Measurements from ENCODE around the gene LGALS1.

LGALS1 gene

DNA sequence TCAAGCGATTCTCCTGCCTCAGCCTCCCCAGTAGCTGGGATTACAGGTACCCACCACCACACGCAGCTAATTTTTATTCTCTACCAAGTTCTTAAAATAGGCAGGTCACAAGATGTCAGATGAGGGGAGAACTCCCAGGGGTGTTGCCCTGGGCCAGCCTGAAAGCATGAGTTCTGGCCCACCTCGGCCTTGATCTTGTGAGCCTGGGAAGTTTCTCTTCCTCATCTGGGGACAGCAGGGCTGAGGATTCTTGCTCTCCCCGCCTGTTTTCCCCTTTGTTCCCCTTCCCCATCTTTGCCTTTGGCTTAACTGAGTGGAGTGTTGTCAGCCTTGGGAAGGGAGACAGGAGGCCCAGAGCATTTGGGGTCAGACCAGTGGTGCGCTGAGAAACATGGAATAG, 13.4 kb upstream of the LGALS1 start:
- no peak for DNase-seq (ENCODE audit: low read depth)

DNA sequence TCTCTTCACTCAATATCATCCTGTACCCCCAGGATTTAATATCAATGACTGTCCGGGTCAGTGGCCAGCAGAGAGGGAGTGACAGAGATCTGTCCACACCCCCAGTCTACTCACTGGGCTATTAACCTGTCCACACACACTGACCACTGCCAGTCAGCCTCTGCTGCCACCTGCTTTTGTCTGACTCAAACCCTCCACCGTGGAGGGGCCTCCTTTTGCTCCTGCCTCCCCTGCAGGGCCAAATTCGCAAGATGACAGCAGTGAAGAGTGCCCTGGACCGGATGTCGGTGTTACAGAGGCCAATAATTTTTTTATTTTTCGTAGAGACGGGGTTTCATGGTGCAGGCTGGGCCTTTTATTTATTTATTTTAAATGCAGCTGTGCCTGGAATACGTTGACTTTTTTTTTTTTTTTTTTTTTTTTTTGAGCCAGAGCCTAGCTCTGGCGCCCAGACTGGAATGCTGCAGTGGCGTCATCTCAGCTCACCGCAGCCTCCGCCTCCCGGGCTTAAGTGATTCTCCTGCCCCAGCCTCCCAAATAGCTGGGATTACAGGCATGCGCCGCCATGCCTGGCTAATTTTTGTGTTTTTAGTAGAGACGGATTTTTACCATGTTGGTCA, 11.8 kb upstream of the LGALS1 start:
- peak; percentile 75 for DNase-seq (ENCODE audit: low read depth)

DNA sequence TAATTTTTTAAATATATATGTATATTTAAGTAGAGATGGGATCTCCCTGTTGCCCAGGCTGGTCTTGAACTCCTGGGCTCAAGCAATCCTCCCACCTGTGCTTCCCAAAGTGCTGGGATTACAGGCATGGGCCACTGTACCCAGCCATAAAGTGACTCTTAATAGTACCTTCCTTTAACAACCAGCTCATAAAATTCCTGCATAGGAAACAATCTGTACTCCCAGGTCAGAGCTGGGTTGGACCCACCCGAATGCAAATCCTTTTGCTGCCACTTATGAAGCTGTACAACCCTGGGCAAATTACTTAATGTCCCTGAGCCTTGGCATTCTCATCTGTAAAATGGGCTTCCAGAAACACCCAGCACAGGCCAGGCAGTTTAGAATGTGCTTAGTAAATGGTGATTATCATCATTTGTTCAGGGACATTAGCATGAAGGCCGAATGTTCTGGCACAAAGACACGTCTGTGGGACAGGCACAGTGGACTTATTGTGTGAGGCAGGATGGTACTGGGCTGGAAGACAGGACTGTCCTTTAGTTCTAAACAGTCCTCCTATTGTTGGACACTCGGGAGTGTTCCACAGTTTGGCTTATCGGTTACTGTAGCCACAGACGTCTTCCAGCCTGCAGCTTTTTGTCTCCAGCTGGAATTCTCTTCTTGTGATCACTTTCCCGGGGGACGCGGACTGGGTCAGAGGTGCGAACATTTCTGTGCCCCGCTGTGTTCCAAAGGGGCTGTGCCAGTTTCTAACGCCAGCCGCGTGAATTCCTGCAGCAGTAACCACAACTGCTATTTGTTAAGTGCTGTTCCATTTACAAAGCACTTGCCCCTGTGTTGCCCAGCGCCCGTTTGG, 11.0 kb upstream of the LGALS1 start:
- DNase-seq (ENCODE audit: low read depth) = no peak

DNA sequence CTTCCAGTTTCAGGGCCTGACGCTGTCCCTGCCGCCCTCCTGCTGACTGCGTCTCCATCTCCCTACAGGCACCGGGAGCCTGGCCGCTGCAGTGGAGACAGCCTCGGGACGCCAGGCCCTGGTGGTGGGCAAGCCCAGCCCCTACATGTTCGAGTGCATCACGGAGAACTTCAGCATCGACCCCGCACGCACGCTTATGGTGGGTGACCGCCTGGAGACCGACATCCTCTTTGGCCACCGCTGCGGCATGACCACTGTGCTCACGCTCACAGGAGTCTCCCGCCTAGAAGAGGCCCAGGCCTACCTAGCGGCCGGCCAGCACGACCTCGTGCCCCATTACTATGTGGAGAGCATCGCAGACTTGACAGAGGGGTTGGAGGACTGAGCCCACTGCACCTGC, 9.9 kb upstream of the LGALS1 start:
- DNase-seq (ENCODE audit: low read depth) = no peak

DNA sequence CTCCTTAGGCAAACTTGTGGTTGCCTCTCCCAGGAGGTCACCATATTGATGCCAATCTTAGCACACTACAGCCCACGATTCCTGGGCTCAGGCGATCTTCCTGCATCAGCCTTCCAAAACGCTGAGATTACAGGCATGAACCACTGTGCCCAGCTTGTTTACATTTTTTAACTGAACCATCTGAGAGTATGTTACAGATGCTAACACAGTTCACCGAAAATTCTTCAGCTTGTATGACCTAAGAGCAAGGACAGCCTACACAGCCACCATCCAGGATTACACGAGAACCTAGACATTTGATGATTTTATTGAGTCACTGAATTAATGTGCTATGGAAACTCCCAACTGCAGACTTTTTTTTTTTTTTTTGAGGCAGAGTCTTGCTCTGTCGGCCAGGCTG, 5.8 kb upstream of the LGALS1 start:
- DNase-seq (ENCODE audit: low read depth) = peak; percentile 78

DNA sequence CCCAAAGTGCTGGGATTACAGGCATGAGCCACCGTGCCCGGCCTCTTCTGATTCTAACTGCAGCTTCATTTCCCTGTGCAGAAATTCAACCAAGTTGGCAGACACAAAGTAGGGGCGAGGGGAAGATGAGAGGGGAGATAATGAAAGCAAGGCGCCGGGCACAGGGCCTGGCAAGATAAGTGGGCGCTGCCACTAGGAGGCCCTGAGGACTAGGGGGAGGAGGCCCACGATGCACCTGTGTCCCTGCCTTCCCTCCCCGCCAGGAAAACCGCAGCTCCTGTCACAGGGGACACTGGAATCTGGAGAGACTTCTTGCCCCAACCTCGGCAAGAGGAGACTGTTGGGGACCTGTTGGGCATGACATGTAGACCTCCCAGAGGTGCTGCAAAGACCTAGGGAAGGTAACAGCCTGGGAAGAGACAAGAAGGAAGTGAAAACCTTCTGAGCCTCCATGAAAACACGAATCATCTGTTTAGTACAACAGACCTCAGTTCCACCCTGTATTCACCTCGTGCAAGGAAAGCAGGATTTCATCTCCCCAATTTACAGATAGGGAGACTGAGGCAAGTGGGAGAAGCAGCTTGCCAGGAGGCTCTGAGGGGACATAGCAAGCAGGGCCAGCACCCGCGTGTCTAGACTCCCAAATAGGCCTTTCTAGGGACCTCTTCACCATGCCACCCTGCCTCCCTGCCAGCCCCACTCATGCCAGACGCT, 3.1 kb upstream of the LGALS1 start:
- DNase-seq (ENCODE audit: low read depth) = no peak

DNA sequence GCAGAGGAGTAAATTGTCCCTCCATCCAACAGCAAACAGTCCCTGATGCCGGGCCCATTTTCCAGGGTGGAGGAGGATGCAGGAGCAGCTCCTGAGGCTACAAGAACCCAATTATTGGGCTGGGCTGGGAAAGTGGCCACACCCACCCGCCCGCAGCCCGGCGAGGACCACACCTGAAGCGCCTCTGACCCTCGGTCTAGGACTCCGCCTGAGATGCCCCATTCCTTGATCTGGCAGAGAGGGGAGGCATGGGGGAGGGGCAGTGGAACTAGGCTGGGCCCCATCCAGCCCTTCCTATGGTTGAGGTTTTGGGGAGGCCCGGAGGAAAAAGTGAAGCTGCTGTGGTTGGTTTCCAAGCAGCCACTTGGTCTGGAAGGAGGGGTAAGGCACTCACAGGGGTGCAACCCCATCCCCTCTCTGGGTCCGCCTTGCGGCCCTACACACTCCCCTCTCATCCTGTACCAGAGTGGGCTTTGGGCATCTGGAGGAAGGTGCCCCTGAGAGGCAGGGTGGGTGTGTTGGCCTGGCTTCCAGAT, 2.4 kb upstream of the LGALS1 start:
- DNase-seq (ENCODE audit: low read depth) = no peak

DNA sequence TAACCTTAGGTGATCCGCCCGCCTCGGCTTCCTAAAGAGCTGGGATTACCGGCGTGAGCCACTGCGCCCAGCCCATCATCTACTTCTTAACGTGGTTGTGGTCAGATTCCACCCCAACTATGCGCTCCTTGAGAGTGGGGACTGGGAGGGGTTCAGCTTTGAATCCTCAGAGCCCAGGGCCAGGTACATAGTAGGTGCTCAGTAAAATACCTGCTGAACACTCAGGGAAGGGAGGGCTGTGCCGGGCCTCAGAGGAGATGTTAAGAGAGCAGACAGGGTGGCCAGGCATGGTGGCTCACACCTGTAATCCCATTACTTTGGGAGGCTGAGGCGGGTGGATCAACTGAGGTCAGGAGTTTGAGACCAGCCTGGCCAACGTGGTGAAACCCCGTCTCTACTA, 1.2 kb upstream of the LGALS1 start:
- no peak for DNase-seq (ENCODE audit: low read depth)

DNA sequence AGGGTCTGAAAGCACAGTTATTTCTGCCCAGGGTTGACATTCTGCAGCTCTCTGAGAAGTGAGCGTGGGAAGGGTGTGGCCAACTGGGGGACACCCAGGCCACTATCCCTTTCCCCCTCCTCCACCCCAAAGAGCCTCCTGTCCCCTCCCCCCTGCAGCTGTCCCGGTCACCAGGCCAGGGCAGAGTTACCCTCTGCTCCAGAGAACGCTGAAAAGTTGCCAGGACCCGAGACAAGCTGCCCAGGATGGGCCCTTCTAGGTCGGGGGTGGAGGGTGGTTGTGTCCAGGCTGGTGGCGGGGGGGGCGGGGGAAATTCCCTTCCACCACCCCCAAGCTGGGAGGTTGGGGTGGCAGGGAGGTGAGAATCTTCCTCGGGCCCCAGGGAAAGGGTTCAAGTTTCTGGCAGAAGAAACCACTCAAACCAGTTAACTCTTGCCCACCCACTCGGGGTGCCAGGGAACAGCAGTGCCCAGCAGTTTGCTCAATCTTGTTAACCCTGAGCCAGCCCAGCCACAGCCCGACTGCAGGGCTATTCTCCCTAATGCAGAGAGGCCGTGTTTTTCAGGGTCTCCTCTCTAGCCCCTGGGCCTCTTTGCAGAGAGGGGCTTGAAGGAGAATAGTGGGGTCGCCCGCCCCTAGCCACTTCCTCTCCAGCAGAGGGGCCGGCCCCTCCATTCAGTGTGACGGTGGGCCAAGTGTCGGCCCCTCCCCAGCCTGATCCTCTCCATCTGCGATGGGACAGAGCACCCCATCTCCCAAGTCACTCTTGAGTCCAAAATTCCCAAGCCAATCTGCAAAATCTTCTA, 697 bp downstream of the LGALS1 start:
- DNase-seq (ENCODE audit: low read depth) = peak; percentile 47

DNA sequence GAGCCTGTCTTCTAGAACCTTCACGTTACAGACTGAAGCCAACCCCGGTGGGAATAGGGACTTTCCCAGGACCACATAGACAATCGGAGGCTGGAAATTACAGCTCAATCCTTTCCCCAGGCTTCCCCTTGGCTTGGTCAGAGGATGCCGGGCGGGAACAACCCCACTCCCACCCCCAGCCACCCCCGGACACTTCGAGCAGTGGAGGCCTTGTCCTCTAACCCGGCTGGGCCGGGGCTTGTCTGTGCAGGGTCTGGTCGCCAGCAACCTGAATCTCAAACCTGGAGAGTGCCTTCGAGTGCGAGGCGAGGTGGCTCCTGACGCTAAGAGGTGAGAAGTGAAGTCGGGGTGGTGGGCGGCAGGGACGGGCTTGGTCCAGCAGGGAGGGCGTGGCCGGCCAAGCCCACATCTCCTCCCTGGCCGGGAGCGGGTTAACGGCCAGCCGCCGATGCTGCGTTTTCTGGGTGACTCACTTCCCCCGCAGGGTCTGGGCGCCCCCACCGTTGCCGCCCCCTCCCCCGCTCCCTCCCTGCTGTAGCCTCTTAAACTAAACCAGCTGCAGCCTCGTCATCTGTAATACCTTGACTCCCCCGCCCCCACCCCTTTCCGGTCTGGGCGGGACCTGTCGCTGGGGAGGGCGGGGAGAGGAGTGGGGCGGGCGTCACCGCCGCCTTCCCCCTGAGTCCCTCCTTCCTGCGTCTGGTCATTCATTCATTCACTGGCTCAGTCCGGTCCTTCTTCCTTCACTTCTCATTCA, 1.5 kb downstream of the LGALS1 start:
- DNase-seq (ENCODE audit: low read depth) = peak; percentile 99

DNA sequence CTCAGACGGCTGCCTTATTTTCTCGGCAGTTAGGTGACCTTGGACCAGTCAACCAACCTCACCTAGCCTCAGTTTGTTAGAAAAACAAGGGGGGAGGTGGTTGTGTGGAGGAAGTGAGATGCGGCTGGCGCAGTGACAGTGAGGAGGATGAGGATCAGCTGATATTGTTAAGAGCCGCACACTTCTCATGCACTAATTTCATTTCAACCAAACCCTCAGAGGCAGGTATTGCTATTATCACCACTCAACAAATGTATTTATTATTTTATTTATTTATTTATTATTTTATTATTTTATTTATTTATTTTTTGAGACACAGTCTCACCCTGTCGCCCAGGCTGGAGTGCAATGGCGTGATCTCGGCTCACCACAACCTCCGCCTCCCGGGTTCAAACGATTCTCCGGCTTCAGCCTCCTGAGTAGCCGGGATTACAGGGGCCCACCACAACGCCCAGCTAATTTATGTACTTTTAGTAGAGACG, 2.1 kb downstream of the LGALS1 start:
- DNase-seq (ENCODE audit: low read depth) = no peak

DNA sequence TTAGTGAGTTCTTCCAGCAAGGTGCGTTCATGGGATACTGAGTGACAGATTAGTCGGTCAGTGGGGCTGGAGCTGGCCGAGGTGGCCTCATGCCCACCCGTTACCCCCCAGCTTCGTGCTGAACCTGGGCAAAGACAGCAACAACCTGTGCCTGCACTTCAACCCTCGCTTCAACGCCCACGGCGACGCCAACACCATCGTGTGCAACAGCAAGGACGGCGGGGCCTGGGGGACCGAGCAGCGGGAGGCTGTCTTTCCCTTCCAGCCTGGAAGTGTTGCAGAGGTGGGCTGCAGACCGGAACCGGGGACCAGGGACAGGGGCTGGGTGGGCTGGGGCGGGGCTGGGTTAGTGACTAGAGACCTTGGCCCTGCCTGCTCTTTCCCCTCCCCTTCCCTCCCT, 2.9 kb downstream of the LGALS1 start:
- no peak for DNase-seq (ENCODE audit: low read depth)

DNA sequence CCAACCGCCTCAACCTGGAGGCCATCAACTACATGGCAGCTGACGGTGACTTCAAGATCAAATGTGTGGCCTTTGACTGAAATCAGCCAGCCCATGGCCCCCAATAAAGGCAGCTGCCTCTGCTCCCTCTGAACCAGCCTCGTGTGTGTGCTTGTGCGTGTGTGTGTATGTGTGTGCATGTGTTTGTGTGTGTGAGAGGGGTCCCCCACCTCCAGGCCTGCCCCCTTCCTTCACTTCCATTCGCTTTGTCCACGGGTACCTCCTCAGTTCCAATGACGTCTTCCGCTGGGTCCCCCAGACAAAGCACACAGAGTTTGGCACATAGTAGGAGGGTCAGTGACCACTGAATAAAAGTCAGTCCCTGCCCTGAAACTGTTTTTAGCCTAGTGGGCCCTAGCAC, 4.2 kb downstream of the LGALS1 start:
- DNase-seq (ENCODE audit: low read depth) = no peak

DNA sequence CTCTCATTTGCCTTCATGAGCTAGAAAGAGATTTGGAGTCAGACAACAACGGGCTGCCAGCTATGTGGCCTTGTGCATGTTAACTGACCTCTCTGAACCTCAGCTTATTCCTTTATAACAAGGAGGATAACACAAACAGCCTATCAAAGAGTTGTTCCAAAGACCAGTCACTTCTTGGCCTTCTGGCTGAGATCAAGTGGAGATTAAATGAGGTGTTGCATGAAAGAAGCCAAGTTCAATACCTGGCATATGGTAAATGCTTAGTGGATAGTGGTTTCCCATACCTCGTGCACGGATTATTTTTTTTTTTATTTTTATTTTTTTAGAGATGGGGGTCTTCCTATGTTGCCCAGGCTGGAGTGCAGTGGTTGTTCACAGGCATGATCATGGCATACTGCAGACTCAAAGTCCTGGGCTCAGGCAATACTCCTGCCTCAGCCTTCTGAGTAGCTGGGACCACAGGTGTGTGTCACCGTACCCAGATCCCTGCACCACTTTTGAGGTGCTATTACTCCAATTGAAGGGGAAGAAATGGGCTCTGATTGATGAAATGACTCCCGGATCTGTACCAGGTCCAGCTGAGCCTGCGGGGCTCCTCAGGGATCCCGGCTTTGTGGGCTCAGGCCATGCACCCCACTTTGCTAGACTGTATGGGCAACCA, 4.9 kb downstream of the LGALS1 start:
- DNase-seq (ENCODE audit: low read depth) = peak; percentile 36

DNA sequence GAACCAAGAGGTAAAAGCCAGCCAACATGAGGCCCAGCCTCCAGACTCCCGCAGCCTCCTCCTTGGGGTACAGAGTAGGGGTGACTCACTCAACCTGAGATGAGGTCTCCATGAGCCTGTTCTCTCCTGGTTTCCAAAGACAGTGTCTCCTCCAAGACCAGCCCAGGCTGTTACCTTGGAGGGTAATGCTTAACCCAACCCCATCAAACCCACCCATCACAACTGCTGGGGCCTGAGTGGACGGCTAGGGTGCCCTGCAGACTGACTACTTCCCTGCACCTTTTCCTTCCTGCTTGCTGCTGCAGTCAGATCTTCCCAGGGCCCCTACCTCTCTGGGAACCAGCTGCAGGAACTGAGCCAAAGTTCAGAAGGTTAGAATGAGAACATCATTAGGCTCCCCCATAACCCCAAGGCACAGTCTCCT, 5.6 kb downstream of the LGALS1 start:
- DNase-seq (ENCODE audit: low read depth) = peak; percentile 66

DNA sequence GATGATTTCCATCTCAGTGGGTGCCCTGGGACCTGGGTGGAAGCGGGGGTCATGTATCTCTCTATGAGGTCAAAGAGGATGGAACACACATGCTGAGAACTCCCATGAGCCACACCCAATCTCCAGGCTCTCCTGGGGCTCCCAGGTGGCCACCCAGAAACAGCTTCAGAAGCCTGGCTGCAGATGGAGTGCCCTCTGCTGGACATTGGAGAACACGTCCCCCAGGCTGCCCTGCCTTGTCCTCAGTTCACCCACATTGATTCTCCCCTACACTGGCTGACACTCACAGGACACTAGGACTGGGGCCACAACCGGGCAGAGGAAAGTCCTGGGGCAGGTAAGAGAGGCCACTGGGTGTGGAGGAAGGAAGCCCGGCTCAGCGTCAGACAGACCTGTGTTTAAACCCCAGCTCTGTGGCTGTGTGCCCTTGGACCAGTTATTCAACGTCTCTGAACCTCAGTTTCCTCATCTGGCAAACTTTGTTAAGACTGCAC, 6.2 kb downstream of the LGALS1 start:
- peak; percentile 84 for DNase-seq (ENCODE audit: low read depth)

DNA sequence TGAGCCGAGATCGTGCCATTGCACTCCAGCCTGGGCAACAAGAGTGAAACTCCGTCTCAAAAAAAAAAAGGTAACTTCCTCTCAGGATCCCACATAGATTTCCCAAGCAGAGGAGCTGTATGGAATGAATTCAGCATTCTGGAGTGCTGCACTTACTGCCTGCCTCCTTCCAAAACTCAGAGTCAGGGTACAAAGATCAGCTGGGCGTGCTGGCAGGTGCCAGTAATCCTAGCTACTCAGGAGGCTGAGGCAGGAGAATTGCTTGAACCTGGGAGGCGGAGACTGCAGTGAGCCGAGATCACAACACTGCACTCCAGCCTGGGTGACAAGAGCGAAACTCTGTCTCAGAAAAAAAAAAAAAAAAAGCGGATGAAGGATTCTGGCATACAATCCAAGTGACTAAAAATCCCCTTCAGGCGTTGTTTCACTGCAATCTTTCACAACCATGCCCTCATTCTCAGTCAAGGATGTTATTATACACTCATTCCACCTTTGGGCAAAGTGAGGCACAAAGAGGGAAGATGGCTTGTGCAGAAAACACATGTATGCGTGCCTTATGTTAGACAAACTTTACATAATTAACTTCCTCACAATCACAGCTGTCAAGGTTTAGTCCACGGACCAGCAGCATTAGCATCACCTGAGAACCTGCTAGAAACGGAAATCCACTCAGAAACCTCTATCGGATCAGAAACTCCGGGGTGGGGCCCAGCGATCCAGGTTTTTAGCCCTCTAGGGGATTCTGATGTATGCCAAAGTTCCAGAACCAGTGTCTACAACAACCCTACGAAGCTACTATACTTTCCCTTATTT, 9.6 kb downstream of the LGALS1 start:
- peak; percentile 29 for DNase-seq (ENCODE audit: low read depth)

DNA sequence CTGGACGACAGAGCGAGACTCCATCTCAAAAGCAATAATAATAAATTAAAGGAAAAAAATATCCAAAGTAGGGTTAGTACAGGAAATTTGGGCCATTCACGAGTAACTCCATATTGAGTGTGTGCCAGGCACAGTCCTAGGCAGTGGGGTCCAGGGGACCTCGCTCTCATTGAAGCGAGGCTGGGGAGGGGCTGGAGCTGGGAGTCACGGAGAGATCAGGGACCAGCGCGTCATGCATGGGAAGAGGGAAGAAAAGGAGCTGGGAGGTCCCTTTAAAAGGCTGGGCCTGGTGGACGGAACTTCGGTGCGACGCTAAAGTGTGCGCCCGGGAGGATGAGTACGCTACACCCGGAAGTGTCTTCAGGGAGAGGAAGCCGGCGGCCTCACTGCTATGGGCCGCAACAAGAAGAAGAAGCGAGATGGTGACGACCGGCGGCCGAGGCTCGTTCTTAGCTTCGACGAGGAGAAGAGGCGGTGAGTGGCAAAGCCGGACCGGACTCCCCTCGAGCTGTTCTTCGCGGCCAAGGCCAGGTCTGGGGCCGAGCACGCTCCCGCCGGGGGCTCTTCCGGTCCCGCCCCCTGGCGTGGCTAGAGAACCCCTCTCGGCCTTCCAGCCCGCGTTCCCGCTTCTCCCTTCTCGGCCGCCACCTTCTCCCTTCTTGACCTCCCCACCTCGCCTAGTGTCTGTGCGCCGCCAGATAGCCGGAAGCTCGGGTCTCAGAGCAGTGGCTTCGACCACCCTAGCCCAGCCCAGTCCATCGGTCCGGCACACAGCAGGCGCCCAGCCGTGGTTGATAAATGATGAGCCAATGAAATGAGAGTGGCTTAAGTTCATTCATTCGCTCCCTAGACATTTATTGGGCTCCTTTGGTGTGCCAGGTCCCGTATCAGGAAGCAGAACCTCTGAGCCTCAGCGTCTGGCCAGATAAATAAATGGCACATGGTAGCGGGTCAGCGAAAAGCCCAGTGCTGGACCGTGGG, 10.9 kb downstream of the LGALS1 start, which contains the start of gene NOL12:
NOL12 (plus strand) TSS at position 342 of the 981 bp plus-strand sequence; CDS start at position 392, 50 bp downstream.
- peak; percentile 88 for DNase-seq (ENCODE audit: low read depth)
